Measurements from ENCODE around the gene ABHD4. TPM values are rescaled to one million over a fixed set of nuclear protein-coding genes. Genes with fewer than 3 reads are reported as not detected.
A peak's percentile ranks its signal among the peaks of the same experiment; 100 is the strongest.

The ABHD4 gene
- total and polyA plus RNA-seq, 10 of the 15 experiments (the other 5 are each of a cell fraction or from before 2014, with no cell fraction given) = 5.4 to 28.7 (median 10.8) TPM

- TF ChIP-seq ATF2 (IDR thresholded peaks at IDR 0.05; ENCODE audit: low read length) (peak; percentile 76), ATF3 (IDR thresholded peaks at IDR 0.05; ENCODE audit: borderline replicate concordance, extremely low read depth, low read depth, low read length) (no peak), EP300 (IDR thresholded peaks at IDR 0.05; ENCODE audit: borderline replicate concordance in 1 of 2, control insufficient read depth in 1 of 2, low read depth in 2 of 2, low read length in 2 of 2) (peak; percentile 75 to 81), MEF2B (IDR thresholded peaks at IDR 0.05; ENCODE audit: partially characterized antibody, poor library complexity, severe bottlenecking) (peak; percentile 92), SPI1 (IDR thresholded peaks at IDR 0.05; ENCODE audit: borderline replicate concordance, insufficient read depth, low read depth, low read length) (peak; percentile 52; the same call in 1 of the 2 replicates), NBN (IDR thresholded peaks at IDR 0.05) (peak; percentile 51), CEBPZ (IDR thresholded peaks at IDR 0.05; ENCODE audit: low read depth, low read length) (no peak), ZNF687 (IDR thresholded peaks at IDR 0.05) (peak; percentile 26; the same call in 1 of the 2 replicates), GATAD2B (conservative IDR thresholded peaks at IDR 0.05; ENCODE audit: low read depth) (peak; percentile 56; the same call in 1 of the 2 replicates), CBX3 (IDR thresholded peaks at IDR 0.05; ENCODE audit: borderline replicate concordance, low read depth) (no peak), MTA2 (IDR thresholded peaks at IDR 0.05; ENCODE audit: low read depth) (peak; percentile 93), RELB (IDR thresholded peaks at IDR 0.05; ENCODE audit: low read depth) (peak; percentile 91), ATF7 (IDR thresholded peaks at IDR 0.05; ENCODE audit: low read depth) (peak; percentile 51), ZNF207 (IDR thresholded peaks at IDR 0.05; ENCODE audit: borderline replicate concordance) (no peak), ZNF217 (IDR thresholded peaks at IDR 0.05) (0 out of 2 replicates have a peak, but pooled peaks have one; percentile 12), TARDBP (IDR thresholded peaks at IDR 0.05; ENCODE audit: borderline replicate concordance) (no peak), ASH2L (IDR thresholded peaks at IDR 0.05; ENCODE audit: borderline replicate concordance, low read depth) (no peak), NRF1 (conservative IDR thresholded peaks at IDR 0.05; ENCODE audit: low read depth, low read length) (no peak), MTA3 (IDR thresholded peaks at IDR 0.05; ENCODE audit: borderline replicate concordance, low read length) (no peak)
Observed at GRCh38 chr14:22565391-22565945, 32.6 kb upstream of the ABHD4 start (continued).
